ENCODE data around the gene COLEC12.

COLEC12 gene

DNA sequence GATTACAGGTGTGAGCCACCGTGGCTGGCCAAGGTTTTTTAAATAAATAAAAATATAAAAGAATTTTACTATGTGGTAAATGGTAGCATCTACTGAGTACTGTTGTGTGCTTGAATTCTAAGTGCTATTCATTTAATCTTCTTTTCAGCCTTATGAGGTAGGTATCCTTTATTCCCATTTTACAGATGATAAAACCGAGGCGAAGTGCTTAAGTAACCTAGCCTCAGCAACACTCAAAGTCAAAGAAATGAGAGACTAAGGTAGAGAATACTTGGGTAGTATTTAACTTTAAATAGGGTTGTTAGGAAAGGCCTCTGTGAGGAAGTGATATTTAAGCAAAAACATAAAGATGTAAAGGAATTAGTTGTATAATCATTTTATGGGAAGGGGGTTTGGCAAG is 227.0 kb downstream of the COLEC12 start:
- DNase-seq (ENCODE audit: low spot score): no peak

DNA sequence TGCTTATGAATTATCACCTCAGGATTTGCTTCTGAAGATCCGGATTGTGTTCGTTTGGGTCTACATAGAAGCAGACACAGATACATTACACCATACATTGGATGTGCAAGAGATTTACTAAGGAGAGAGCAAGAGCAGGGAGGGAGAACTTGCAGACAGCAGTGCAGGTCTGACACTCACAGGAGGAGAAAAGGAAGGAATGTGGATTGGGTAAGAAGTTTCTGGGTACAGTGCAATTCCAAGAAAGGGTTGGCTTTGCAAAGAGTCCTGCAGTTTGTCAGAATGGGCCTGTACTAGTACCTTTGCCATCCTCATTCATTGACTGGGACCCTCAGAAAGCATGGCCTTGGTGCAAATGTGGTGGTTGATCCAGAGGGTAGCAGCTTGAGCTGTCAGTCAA is 227.9 kb downstream of the COLEC12 start:
- DNase-seq (ENCODE audit: low spot score): no peak

DNA sequence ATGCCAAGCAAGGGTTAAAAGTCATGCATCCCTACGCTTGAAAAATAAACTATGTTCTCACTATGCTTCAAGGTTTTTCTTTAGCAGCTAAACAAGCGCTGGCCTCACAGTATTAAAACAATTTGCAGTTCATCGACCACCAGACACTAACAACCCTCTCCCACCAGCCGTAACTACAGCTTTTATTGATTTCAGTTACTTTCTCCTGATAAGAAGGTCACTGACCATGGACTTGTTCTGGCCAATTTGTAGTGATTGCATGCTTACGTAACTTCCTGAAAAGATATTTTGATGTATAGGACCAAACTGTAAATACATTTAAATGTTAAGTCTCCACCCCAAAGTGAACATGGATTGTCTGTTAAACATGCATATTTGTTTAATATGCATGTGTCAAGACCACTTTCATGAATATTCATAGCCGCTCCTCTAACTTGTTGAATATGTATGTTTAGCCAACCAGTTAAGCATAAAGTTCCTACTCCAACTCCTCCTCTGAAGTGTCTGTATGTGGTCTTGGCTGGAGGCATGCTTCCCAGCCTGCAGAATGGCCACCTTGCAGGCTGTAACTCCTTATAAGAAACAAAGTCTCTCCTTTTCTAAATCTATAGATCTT is 230.9 kb downstream of the COLEC12 start:
- DNase-seq (ENCODE audit: low spot score): peak; percentile 39

DNA sequence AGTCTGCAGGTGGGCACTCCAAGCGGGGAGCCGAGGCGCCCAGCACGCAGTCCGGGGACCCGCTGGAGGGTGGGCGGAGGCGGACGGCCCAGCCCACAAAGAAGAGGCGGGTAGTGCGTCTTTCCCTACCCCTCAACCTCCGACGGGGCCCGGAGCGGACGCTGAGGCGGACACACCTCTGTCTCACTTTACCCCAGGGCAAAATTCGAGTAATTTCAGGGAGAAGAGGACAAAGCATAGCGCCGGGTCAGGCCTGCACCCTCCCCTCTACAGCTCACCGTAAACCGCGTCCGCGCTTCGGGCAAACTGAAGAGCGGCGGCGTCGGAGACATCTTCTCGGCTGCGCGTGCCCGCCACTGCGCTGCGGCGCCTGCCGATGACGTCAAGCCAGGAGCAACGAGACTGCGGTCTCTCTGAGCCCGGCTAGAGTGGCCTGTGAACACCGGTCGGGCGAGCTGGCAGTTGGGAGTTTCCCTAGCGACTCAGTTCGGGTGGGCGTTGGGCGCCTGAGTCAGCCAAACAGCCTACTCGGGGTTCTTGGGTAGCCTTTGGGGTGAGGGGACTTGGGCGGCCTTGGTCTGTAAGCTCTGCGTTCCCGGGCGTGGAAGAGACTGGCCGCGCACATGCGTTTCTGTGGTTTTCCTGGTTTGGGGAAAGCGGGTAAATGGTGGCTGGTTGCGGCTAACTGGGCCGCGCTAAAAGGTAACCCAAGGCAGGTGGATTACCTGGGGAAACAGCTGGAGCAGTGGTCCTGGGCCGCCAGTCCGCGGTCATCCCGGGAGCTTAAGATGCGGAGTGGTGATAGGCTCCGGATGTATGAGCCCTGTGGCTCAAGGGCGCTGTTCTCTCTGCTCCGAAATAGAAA is 232.6 kb downstream of the COLEC12 start, which contains the start of gene THOC1:
Gene THOC1, minus strand, starts transcription at position 360 of the 865 bp plus-strand sequence. Its CDS starts 28 bp downstream, at position 332.
- peak; percentile 89 for DNase-seq (ENCODE audit: low spot score)

DNA sequence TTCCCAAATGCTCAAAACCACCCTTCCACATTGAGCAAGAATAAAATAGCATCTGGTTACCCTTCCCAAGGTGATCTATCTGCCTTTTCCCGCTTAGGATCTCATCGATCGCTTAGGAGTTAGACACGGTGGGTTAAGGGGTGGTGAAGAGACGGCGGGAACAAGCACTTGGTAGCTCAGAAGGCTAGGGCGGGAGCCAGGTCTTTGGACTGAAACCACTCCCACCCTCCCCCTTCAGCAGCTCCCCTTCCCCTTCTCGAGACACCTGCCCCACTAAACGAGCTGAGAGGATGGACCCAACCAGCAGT is 233.2 kb downstream of the COLEC12 start:
- DNase-seq (ENCODE audit: low spot score): no peak
